Neuronal stem cell (in vitro differentiated cells): Measurements from ENCODE around the gene MYB.

Experiments used
- DNase-seq: peaks from one replicate; pipeline ENCODE4 v3.0.0-alpha.2; 2013; ENCODE audit warnings: low spot score
- H2AFZ ChIP-seq: one replicate; pipeline ENCODE4 v1.6.1; 2013; ENCODE audit warnings: mild to moderate bottlenecking, low read length, inconsistent platforms
- H2AK5ac ChIP-seq: 2 replicates; pipeline ENCODE4 v1.6.1; 2013; ENCODE audit warnings: low read depth, mild to moderate bottlenecking, inconsistent platforms, low read length, moderate library complexity, mixed read lengths
- H2BK120ac ChIP-seq: 2 replicates; pipeline ENCODE4 v1.6.1; 2013; ENCODE audit warnings: low read depth, mild to moderate bottlenecking, inconsistent platforms, low read length, moderate library complexity, mixed read lengths
- H2BK12ac ChIP-seq: one replicate; pipeline ENCODE4 v1.6.1; 2013; ENCODE audit warnings: low read length, inconsistent platforms
- H2BK15ac ChIP-seq: 2 replicates; pipeline ENCODE4 v1.6.1; 2013; ENCODE audit warnings: mild to moderate bottlenecking, low read length, inconsistent platforms, mixed read lengths
- H2BK5ac ChIP-seq: one replicate; pipeline ENCODE4 v1.6.1; 2013; ENCODE audit warnings: inconsistent platforms, mild to moderate bottlenecking, low read length, moderate library complexity
- H3K14ac ChIP-seq: one replicate; pipeline ENCODE4 v1.6.1; 2013; ENCODE audit warnings: low read length, inconsistent platforms
- H3K18ac ChIP-seq: 2 replicates; pipeline ENCODE4 v1.6.1; 2013; ENCODE audit warnings: low read length, inconsistent platforms
- H3K23ac ChIP-seq: 2 replicates; pipeline ENCODE4 v1.6.1; 2013; ENCODE audit warnings: low read depth, mild to moderate bottlenecking, mixed read lengths, low read length, inconsistent platforms; ENCODE audit not compliant: poor library complexity
- H3K27ac ChIP-seq: replicated peaks from 3 replicates; pipeline ENCODE4 v1.5.1; 2013; ENCODE audit warnings: low read length, inconsistent platforms
- H3K27me3 ChIP-seq, 3 experiments: 2 replicates each; pipeline ENCODE4 v1.6.1; 2013; ENCODE audit warnings: low read length in 3 of 3, mild to moderate bottlenecking in 2 of 3, inconsistent platforms in 1 of 3, low read depth in 1 of 3, mixed read lengths in 1 of 3, moderate library complexity in 1 of 3; ENCODE audit not compliant: control insufficient read depth in 3 of 3, insufficient read depth in 3 of 3
- H3K36me3 ChIP-seq, 2 donors: replicated peaks in 1 of 2; 2 replicates each; pipeline ENCODE4 v1.6.1; 2013; ENCODE audit warnings: low read length in 2 of 2; ENCODE audit not compliant: control insufficient read depth in 2 of 2, insufficient read depth in 2 of 2
- H3K4ac ChIP-seq: 2 replicates; pipeline ENCODE4 v1.6.1; 2013; ENCODE audit warnings: inconsistent platforms, mild to moderate bottlenecking, low read length, moderate library complexity
- H3K4me1 ChIP-seq, 2 donors: 1 replicate in 1 of 2; 2 replicates in 1 of 2; pipeline ENCODE4 v1.6.1; 2013; ENCODE audit warnings: low read length in 2 of 2, low read depth in 1 of 2; ENCODE audit not compliant: control insufficient read depth in 2 of 2, insufficient read depth in 1 of 2
- H3K4me2 ChIP-seq: one replicate; pipeline ENCODE4 v1.6.1; 2013; ENCODE audit warnings: mild to moderate bottlenecking, low read length, inconsistent platforms; ENCODE audit not compliant: insufficient read depth, poor library complexity, severe bottlenecking
- H3K4me3 ChIP-seq, 2 donors: 2 replicates each; pipeline ENCODE4 v1.5.1; 2013; ENCODE audit warnings: low read length in 2 of 2, mild to moderate bottlenecking in 2 of 2, inconsistent platforms in 1 of 2, moderate library complexity in 1 of 2
- H3K79me1 ChIP-seq: one replicate; pipeline ENCODE4 v1.6.1; 2013; ENCODE audit warnings: low read depth, mild to moderate bottlenecking, inconsistent platforms, low read length, moderate library complexity
- H3K9ac ChIP-seq: one replicate; pipeline ENCODE4 v1.6.1; 2013; ENCODE audit warnings: mild to moderate bottlenecking, low read depth, low read length, inconsistent platforms; ENCODE audit not compliant: poor library complexity
- H3K9me3 ChIP-seq, 2 donors: replicated peaks in 1 of 2; 2 replicates each; pipeline versions ENCODE3 to v1.6.1; 2013; ENCODE audit warnings: low read length in 2 of 2, mild to moderate bottlenecking in 2 of 2, inconsistent platforms in 1 of 2, low read depth in 1 of 2, mixed read lengths in 1 of 2, moderate library complexity in 1 of 2; ENCODE audit not compliant: control insufficient read depth in 2 of 2, insufficient read depth in 1 of 2
- H4K8ac ChIP-seq: one replicate; pipeline ENCODE4 v1.6.1; 2013; ENCODE audit warnings: low read depth, mild to moderate bottlenecking, inconsistent platforms, low read length, moderate library complexity
- H4K91ac ChIP-seq: one replicate; pipeline ENCODE4 v1.6.1; 2013; ENCODE audit warnings: low read length, low read depth, mild to moderate bottlenecking, inconsistent platforms; ENCODE audit not compliant: poor library complexity
- WGBS, 2 donors: extraction: QIAGEN DNeasy Blood & Tissue Kit; methylation state at CpG; one replicate each; pipeline ENCODE4 v1.1.7; 2013; ENCODE audit warnings: missing lambda C conversion rate in 2 of 2, mixed read lengths in 1 of 2; ENCODE audit not compliant: insufficient read length in 2 of 2, insufficient replicate concordance in 1 of 2; ENCODE audit errors: extremely low coverage in 2 of 2; 5-methylcytosine and 5-hydroxymethylcytosine counted together

MYB gene

GRCh38 chr6:135195041-135195440, 13.9 kb downstream of the MYB start:
- H3K79me1 ChIP-seq = no peaks in the 10 kb centered on the region
- H2BK12ac ChIP-seq = no peak overlapping the region
- no peaks in the 10 kb centered on the region for H3K27me3 ChIP-seq
- DNase-seq = no peak
- H2BK5ac ChIP-seq = no peak overlapping the region
- no CpG with 5 or more reads among the region's 2 CpGs for WGBS, 2 donors
- H3K36me3 ChIP-seq = peaks cover 10 to 96% of the 10 kb centered on the region in 2 donors
- H3K4me3 ChIP-seq = no peak overlapping the region
- H2AK5ac ChIP-seq = no peak overlapping the region
- H4K8ac ChIP-seq = no peak overlapping the region
- no peak overlapping the region for H4K91ac ChIP-seq
- no peak overlapping the region for H3K14ac ChIP-seq
- H3K4me1 ChIP-seq = no peaks in the 10 kb centered on the region
- no peak overlapping the region for H2AFZ ChIP-seq
- H3K4ac ChIP-seq = no peak overlapping the region
- no peak overlapping the region for H3K9ac ChIP-seq
- H3K23ac ChIP-seq = no peak overlapping the region
- no peak overlapping the region for H3K27ac ChIP-seq
- H3K9me3 ChIP-seq = no peaks in the 10 kb centered on the region
- H3K18ac ChIP-seq = no peak overlapping the region
- H2BK120ac ChIP-seq = no peak overlapping the region
- no peak overlapping the region for H3K4me2 ChIP-seq
- H2BK15ac ChIP-seq = no peak overlapping the region

GRCh38 chr6:135195522-135195921, 14.4 kb downstream of the MYB start:
- no CpG with 5 or more reads among the region's 6 CpGs for WGBS, 2 donors

GRCh38 chr6:135196739-135197510, 15.8 kb downstream of the MYB start:
- no peak overlapping the region for H2AK5ac ChIP-seq
- H4K91ac ChIP-seq = no peak overlapping the region
- WGBS, 2 donors = no CpG with 5 or more reads among the region's 10 CpGs
- no peak overlapping the region for H3K14ac ChIP-seq
- H3K4ac ChIP-seq = no peak overlapping the region
- no peak overlapping the region for H2BK120ac ChIP-seq
- no peak overlapping the region for H2AFZ ChIP-seq
- no peaks in the 10 kb centered on the region for H3K79me1 ChIP-seq
- H2BK5ac ChIP-seq = no peak overlapping the region
- H3K9me3 ChIP-seq = no peaks in the 10 kb centered on the region
- H3K4me2 ChIP-seq = no peak overlapping the region
- no peak overlapping the region for H3K27ac ChIP-seq
- peaks cover 15 to 93% of the 10 kb centered on the region in 2 donors for H3K36me3 ChIP-seq
- no peak overlapping the region for H4K8ac ChIP-seq
- no peak overlapping the region for H3K4me3 ChIP-seq
- no peak overlapping the region for H3K23ac ChIP-seq
- H3K27me3 ChIP-seq = no peaks in the 10 kb centered on the region
- DNase-seq = no peak
- H2BK15ac ChIP-seq = no peak overlapping the region
- no peak overlapping the region for H2BK12ac ChIP-seq
- H3K9ac ChIP-seq = no peak overlapping the region
- H3K18ac ChIP-seq = no peak overlapping the region
- H3K4me1 ChIP-seq = no peaks in the 10 kb centered on the region

More at GRCh38 chr6:135195522-135195921, 14.4 kb downstream of the MYB start:
- no peak overlapping the region for H4K8ac ChIP-seq
- no peak overlapping the region for H2BK15ac ChIP-seq
- no peak for DNase-seq
- H3K4me2 ChIP-seq = no peak overlapping the region
- no peak overlapping the region for H2AFZ ChIP-seq
- H2BK5ac ChIP-seq = no peak overlapping the region
- no peaks in the 10 kb centered on the region for H3K27me3 ChIP-seq
- H3K23ac ChIP-seq = no peak overlapping the region
- H3K14ac ChIP-seq = no peak overlapping the region
- peak overlapping the region; percentile 76 for H2BK120ac ChIP-seq
- H3K9me3 ChIP-seq = no peaks in the 10 kb centered on the region
- no peaks in the 10 kb centered on the region for H3K79me1 ChIP-seq
- H2AK5ac ChIP-seq = no peak overlapping the region
- no peak overlapping the region for H3K18ac ChIP-seq
- H3K4me1 ChIP-seq = no peaks in the 10 kb centered on the region
- peaks cover 13 to 96% of the 10 kb centered on the region in 2 donors for H3K36me3 ChIP-seq
- H3K4me3 ChIP-seq = no peak overlapping the region
- no peak overlapping the region for H3K27ac ChIP-seq
- no peak overlapping the region for H3K4ac ChIP-seq
- no peak overlapping the region for H3K9ac ChIP-seq
- no peak overlapping the region for H2BK12ac ChIP-seq
- H4K91ac ChIP-seq = no peak overlapping the region

GRCh38 chr6:135202836-135203235, 21.7 kb downstream of the MYB start:
- no peak overlapping the region for H3K23ac ChIP-seq
- WGBS, 2 donors = no CpG with 5 or more reads among the region's 1 CpG
- H3K4me2 ChIP-seq = no peak overlapping the region
- no peak overlapping the region for H2AFZ ChIP-seq
- H3K36me3 ChIP-seq = peaks cover 4 to 61% of the 10 kb centered on the region in 2 donors
- no peak overlapping the region for H2BK12ac ChIP-seq
- no peak overlapping the region for H2BK5ac ChIP-seq
- no peak overlapping the region for H3K18ac ChIP-seq
- no peak overlapping the region for H3K27ac ChIP-seq
- H3K79me1 ChIP-seq = no peaks in the 10 kb centered on the region
- no peaks in the 10 kb centered on the region for H3K9me3 ChIP-seq
- H2BK120ac ChIP-seq = no peak overlapping the region
- H3K9ac ChIP-seq = no peak overlapping the region
- no peak overlapping the region for H3K4ac ChIP-seq
- no peaks in the 10 kb centered on the region for H3K4me1 ChIP-seq
- H3K4me3 ChIP-seq = no peak overlapping the region
- no peak overlapping the region for H4K91ac ChIP-seq
- no peak overlapping the region for H2AK5ac ChIP-seq
- no peak overlapping the region for H3K14ac ChIP-seq
- DNase-seq = no peak
- H4K8ac ChIP-seq = no peak overlapping the region
- no peaks in the 10 kb centered on the region for H3K27me3 ChIP-seq
- H2BK15ac ChIP-seq = no peak overlapping the region
